GM20000 (cell line): ENCODE data around the gene KCNK16.
A peak's percentile ranks its signal among the peaks of the same experiment; 100 is the strongest.

Experiments
- DNase-seq: peaks from one replicate; pipeline ENCODE4 v3.0.0; 2012; ENCODE audit warnings: low spot score
- TF ChIP-seq, protein P1 (sequence below): IDR thresholded peaks from 2 replicates; pipeline ENCODE4 v1.5.1; 2012; ENCODE audit warnings: mild to moderate bottlenecking, control low read depth; ENCODE audit errors: extremely low read depth, missing control alignments

Gene KCNK16

DNA sequence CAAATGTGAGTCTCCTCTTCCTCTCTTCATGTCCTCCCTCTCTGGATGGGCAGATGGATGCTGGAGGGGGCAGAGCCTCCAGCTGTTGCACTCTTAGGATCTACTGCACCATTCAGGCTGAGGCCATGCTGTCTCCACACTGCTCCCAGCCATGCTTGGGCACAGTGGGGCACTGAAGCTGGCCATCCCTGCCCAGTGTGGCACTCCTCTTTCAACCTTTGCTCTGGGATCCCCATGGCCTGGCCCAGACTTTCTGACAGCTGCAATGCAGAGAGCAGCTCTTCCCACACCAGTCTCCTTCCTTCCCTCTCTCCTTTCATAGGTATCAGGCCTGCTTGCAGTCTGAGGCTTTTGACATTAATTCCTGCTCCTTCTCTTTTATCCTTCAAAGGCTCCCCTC lies 17.6 kb downstream of the KCNK16 start:
- TF ChIP-seq, protein P1, sequence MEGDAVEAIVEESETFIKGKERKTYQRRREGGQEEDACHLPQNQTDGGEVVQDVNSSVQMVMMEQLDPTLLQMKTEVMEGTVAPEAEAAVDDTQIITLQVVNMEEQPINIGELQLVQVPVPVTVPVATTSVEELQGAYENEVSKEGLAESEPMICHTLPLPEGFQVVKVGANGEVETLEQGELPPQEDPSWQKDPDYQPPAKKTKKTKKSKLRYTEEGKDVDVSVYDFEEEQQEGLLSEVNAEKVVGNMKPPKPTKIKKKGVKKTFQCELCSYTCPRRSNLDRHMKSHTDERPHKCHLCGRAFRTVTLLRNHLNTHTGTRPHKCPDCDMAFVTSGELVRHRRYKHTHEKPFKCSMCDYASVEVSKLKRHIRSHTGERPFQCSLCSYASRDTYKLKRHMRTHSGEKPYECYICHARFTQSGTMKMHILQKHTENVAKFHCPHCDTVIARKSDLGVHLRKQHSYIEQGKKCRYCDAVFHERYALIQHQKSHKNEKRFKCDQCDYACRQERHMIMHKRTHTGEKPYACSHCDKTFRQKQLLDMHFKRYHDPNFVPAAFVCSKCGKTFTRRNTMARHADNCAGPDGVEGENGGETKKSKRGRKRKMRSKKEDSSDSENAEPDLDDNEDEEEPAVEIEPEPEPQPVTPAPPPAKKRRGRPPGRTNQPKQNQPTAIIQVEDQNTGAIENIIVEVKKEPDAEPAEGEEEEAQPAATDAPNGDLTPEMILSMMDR = no peak
- no peak for DNase-seq

DNA sequence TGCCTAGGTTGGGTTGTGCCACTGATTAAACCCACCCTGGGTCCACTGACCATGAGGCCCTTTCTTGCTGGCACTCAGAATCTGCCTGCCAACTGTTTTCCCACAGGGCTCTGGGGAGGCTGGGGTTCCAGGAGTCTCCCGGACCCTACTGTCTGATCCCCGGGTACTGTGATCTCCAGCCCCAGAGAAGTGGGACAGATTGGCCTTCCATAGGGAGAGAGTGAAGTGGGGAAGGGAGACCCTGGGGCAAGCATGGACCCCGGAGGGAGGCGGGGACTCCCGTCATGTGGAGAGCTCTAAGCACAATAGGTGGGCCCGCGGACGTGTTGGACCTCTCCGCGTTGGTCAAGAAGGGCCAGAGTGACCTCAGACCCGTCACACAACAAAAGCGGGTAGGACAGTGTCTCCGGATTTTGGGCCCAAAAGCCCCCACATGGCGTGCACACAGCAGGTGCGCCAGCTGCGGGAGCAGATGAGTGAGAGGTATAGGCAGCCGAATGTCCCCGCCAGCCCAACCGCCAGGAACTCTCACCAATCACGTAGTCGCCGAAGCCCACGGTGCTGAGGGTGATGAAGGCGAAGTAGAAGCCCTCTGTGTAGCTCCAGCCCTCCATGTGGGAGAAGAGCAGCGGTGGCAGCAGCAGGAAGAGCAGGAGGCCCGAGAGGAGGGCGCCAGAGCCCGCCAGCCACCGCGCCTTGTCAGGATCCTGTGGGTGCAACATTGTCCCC lies 18.9 kb downstream of the KCNK16 start:
- TF ChIP-seq, protein P1 = no peak
- DNase-seq = no peak

DNA sequence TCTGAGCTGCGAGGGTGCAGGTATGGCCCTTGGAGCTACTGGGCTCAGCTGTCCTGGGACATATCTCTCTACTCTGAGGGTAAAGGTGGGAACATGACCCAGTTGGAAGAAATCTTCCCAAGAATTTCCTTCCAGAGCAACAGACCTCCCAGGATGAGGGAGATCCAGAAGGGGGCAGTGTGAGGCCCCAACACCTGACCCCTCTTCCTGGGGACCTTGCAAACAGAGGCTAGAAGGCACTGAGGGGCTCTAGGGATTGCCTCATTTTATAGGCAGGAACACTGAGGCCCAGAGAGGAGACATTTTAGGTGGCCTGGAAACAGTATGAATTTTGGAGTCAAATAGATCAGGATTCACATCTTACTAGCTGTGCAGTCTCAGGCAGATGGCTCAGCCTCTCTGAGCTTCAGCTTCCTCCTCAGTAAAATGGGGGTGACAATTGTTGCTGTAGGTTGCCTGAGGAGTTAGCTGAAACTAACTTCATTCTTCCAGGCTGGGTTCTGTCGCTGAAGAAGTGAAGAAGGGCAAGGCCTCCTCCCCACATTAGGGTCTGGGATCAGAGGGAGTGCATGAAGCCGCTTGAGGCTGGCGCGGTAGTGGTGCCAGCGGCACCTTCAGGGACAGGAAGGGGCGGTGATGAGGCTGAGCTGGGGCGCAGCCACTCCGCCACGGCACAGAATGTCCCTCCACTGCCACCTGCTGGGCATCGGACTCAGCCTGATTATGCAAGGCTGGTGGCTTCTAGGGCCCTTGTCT lies 19.7 kb downstream of the KCNK16 start:
- DNase-seq = peak; percentile 91
- TF ChIP-seq, protein P1 = peak; percentile 82

DNA sequence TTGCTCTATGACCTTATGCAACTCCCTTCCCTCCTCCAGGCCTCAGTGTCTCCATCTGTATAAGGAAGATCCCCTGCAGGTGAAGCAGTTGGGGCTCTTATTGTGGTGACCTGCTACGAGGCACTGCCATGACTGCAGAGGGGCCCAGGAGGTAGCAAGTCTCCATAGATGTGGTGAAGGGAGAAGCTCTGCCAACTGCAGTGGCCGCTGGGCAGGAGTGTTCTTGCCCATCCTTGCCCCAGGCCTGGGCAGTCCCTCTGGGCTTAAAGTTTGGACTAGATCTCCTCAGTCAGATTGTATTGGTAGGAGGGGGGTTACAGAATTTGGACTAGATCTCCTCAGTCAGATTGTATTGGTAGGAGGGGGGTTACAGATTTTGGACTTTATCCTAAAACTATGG lies 20.5 kb downstream of the KCNK16 start:
- TF ChIP-seq, protein P1 = no peak
- DNase-seq = no peak

DNA sequence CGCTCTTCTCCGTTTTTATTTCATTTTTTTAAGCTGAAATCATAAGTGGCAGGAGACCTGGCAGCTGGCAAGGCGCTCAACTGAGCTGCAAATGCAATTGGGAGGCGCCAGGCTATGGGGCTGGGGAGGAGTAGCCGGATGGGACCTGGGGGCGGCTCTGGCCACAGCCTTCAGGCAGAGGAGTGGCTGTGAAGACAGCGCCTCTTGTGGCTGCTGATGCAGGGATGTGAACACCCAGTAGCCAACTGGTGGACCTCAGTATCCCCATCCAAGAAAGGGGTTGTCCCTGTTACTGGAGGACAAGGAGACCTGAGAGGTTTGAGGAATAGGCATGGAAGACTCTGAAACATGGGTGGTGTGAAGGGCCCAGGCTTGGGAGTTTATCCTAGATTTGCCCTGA lies 20.9 kb downstream of the KCNK16 start:
- DNase-seq = no peak
- TF ChIP-seq, protein P1 = no peak

DNA sequence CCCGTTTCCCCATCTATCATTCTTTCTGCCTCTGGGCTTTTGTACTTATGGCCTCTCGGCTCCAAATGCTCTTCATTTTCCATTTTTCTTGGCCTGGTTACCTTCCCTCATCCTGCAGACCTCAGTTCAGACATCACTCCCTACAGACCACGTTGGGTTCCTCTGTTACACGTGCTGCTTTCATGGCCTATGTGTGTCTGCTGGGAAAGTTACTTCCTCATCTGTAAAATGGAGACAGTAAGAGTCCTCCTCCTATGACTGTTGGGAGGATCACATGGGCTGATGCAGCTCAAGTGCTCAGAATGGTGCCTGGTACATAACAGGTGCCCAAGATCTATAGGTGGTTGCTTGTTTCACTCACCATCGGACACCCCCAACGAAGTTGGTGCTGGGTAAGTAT lies 21.8 kb downstream of the KCNK16 start:
- DNase-seq = no peak
- TF ChIP-seq, protein P1 = no peak

DNA sequence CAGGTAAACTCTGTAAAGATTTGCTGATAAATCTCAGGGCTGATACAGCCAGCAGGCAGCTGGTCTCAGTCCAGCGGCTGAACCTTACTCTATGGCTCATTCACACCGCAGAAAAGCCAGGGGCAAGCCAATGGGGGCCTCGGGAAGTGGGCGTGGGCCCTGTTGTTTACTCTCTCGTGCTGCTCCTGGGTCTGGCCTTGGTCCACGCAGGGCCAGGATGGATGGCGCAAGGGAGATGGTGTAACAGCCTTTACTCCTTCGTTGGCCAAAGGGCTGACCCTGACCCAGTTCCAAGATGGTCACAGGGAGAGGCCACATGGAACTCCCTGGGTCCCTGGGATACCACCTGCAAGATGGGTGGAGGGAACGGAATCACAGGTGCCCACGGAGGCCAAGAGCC lies 24.4 kb downstream of the KCNK16 start:
- DNase-seq = no peak
- TF ChIP-seq, protein P1 = no peak
